OCI-LY7 (cell line): ENCODE results near the gene TMEM107. TPM values are rescaled to one million over a fixed set of nuclear protein-coding genes. Genes with fewer than 3 reads are reported as not detected.
"Not testable (repeated sequence)": the region's sequence is repeated elsewhere in the genome, so short reads cannot be mapped to it uniquely, and the experiment has no call there.

Experiments used
- BruUV-seq: library from RNA; stranded (reverse); fragments of 400-500 nt; replicated peaks from 2 replicates; lab custom pipeline; 2021; lab: Mats Ljungman, UMichigan
- CTCF ChIA-PET: fragments of 300-600 bp; sonication (Branson Sonifier 250); formaldehyde crosslinking; loops from one replicate; lab custom pipeline; 2022; ENCODE audit warnings: antibody characterized with exemption; ENCODE audit not compliant: unreplicated experiment; lab: Charles Lee
- POLR2A ChIA-PET: fragments of 300-600 bp; sonication (Branson Sonifier 250); formaldehyde crosslinking; loops from one replicate; lab custom pipeline; 2022; ENCODE audit warnings: antibody characterized with exemption; lab: Charles Lee
- DNase-seq: peaks from one replicate; pipeline ENCODE4 v3.0.0-alpha.2; 2015; ENCODE audit warnings: low spot score
- H2AFZ ChIP-seq: fragments of 200-600 bp; sonication (generic), shearing (Covaris generic); 2 replicates; pipeline ENCODE4 v1.6.1; 2014; ENCODE audit warnings: mild to moderate bottlenecking, antibody characterized with exemption, low read length, moderate library complexity
- H3K27ac ChIP-seq: fragments of 200-600 bp; sonication (generic); 2 replicates; pipeline ENCODE4 v1.5.1; 2014; ENCODE audit warnings: mixed run types, low read depth, mild to moderate bottlenecking, moderate library complexity, low read length, inconsistent platforms; ENCODE audit not compliant: poor library complexity, severe bottlenecking
- H3K36me3 ChIP-seq: fragments of 200-600 bp; sonication (generic); 2 replicates; pipeline ENCODE4 v1.6.1; 2014; ENCODE audit warnings: mild to moderate bottlenecking, antibody characterized with exemption, low read length, moderate library complexity, mixed read lengths; ENCODE audit not compliant: insufficient read depth
- H3K4me1 ChIP-seq: fragments of 200-600 bp; sonication (generic); 2 replicates; pipeline ENCODE4 v1.5.1; 2014; ENCODE audit warnings: mild to moderate bottlenecking, low read length; ENCODE audit not compliant: insufficient read depth, poor library complexity, severe bottlenecking
- H3K4me2 ChIP-seq: fragments of 200-600 bp; sonication (generic); 2 replicates; pipeline ENCODE4 v1.6.1; 2014; ENCODE audit warnings: mild to moderate bottlenecking, low read length
- H3K4me3 ChIP-seq: fragments of 200-600 bp; sonication (generic); 2 replicates; pipeline ENCODE4 v1.5.1; 2014; ENCODE audit warnings: mild to moderate bottlenecking, low read depth, low read length; ENCODE audit not compliant: poor library complexity, severe bottlenecking
- H3K79me2 ChIP-seq: fragments of 200-600 bp; sonication (generic); 2 replicates; pipeline ENCODE4 v1.6.1; 2016; ENCODE audit warnings: low read depth, mild to moderate bottlenecking, low read length, moderate library complexity, mixed read lengths; ENCODE audit not compliant: insufficient read depth
- H3K9me2 ChIP-seq: fragments of 200-600 bp; sonication (generic); 2 replicates; pipeline ENCODE4 v1.6.1; 2016; ENCODE audit warnings: mild to moderate bottlenecking, low read length, mixed read lengths; ENCODE audit not compliant: insufficient read depth
- H3K9me3 ChIP-seq: fragments of 200-600 bp; sonication (generic); 2 replicates; pipeline ENCODE4 v1.6.1; 2014; ENCODE audit warnings: mild to moderate bottlenecking, mixed run types, low read length, mixed read lengths
- H4K20me1 ChIP-seq: fragments of 200-600 bp; sonication (generic); 2 replicates; pipeline ENCODE4 v1.6.1; 2014; ENCODE audit warnings: mild to moderate bottlenecking, antibody characterized with exemption, low read length, moderate library complexity, mixed read lengths; ENCODE audit not compliant: insufficient read depth
- CTCF ChIP-seq: fragments of 200-600 bp; sonication (generic); conservative IDR thresholded peaks from 2 replicates; pipeline ENCODE4 v1.5.1; 2014; ENCODE audit warnings: mild to moderate bottlenecking, antibody characterized with exemption, low read length, moderate library complexity, mixed read lengths
- EZH2phosphoT487 ChIP-seq: fragments of 200-600 bp; sonication (generic); IDR thresholded peaks from 2 replicates; pipeline ENCODE4 v1.6.1; 2018; ENCODE audit warnings: low read depth, borderline replicate concordance, mild to moderate bottlenecking, mixed run types, antibody characterized with exemption, low read length, moderate library complexity, mixed read lengths
- intact Hi-C: fragments of 100-400 bp; cut with micrococcal nuclease; formaldehyde crosslinking; loops from one replicate; pipeline ENCODE4 v1.10.0; 2022; ENCODE audit not compliant: unreplicated experiment
- total RNA-seq, 2 experiments: library from RNA; depleted of rRNA in 1 of 2; stranded (reverse); fragments of >200 nt in 1 of 2; shearing (Covaris generic) in 1 of 2; gene quantifications; 2 replicates each; pipeline ENCODE4 v1.2.3, GENCODE V29; 2014 to 2022

TMEM107 gene
- total RNA-seq, 2 experiments from 2014 or later = 43.9 to 57.0 TPM

- Histone ChIP-seq H3K79me2 (peaks cover 5% of the 10 kb centered on the region; the same call in 1 of the 2 replicates), H3K36me3 (no peaks in the 10 kb centered on the region), H3K4me1 (peaks cover 36% of the 10 kb centered on the region), H3K9me2 (no peaks in the 10 kb centered on the region), H3K27ac (peak overlapping the region; percentile 91), H2AFZ (peak overlapping the region; percentile 73; the same call in 1 of the 2 replicates), H3K9me3 (no peaks in the 10 kb centered on the region), H4K20me1 (no peaks in the 10 kb centered on the region), H3K4me3 (peak overlapping the region; percentile 81), H3K4me2 (peak overlapping the region; percentile 99)
- intact Hi-C loops = no loop called here
- POLR2A ChIA-PET = interaction anchor here (0.6 to 2.3 kb wide), 20 partner anchors 9 to 336 kb away, joined by 3 to 18 read pairs (median 4); partner anchors contain the start of genes BORCS6, CTC1, PFAS and SLC25A35
- CTCF ChIA-PET = no interaction called here
- TF ChIP-seq EZH2phosphoT487 = no peak
- no peak for TF ChIP-seq CTCF
- DNase-seq = peak; percentile 95
- BruUV-seq = TSS peak; percentile 91
Measured at GRCh38 chr17:8173056-8173870, 2.9 kb downstream of the TMEM107 start.

- DNase-seq, H3K79me2 ChIP-seq, H3K4me2 ChIP-seq, H3K36me3 ChIP-seq, CTCF ChIA-PET, intact Hi-C loops, H4K20me1 ChIP-seq, H3K27ac ChIP-seq, H2AFZ ChIP-seq, BruUV-seq, POLR2A ChIA-PET, H3K4me3 ChIP-seq, H3K9me2 ChIP-seq, H3K9me3 ChIP-seq: not testable (repeated sequence)
- H3K4me1 ChIP-seq = peaks cover 22% of the 10 kb centered on the region
Measured at GRCh38 chr17:8170186-8170585, 6.0 kb downstream of the TMEM107 start.

GRCh38 chr17:8167526-8167925 lies 8.7 kb downstream of the TMEM107 start:
- H4K20me1 ChIP-seq = no peaks in the 10 kb centered on the region
- TF ChIP-seq CTCF = no peak
- no peak for TF ChIP-seq EZH2phosphoT487
- no TSS peak for BruUV-seq
- H3K4me2 ChIP-seq = no peak overlapping the region
- H3K4me3 ChIP-seq = no peak overlapping the region
- no peaks in the 10 kb centered on the region for H3K9me3 ChIP-seq
- H3K9me2 ChIP-seq = no peaks in the 10 kb centered on the region
- no peak overlapping the region for H2AFZ ChIP-seq
- H3K4me1 ChIP-seq = peaks cover 25% of the 10 kb centered on the region
- ChIA-PET CTCF (no interaction called here), POLR2A (interaction anchor here (1.1 kb wide), 1 partner anchor 11 kb away, joined by 3 read pairs; no protein-coding TSS in a partner anchor)
- peaks cover 2% of the 10 kb centered on the region; the same call in 1 of the 2 replicates for H3K79me2 ChIP-seq
- H3K27ac ChIP-seq = no peak overlapping the region
- H3K36me3 ChIP-seq = no peaks in the 10 kb centered on the region
- intact Hi-C loops = no loop called here
- no peak for DNase-seq
